SHP77 treated with DMSO at 0.1 percent for 48 hours (cell line): ENCODE data around the gene GP9.
A peak's percentile ranks its signal among the peaks of the same experiment; 100 is the strongest.
"Not testable (repeated sequence)": the region's sequence is repeated elsewhere in the genome, so short reads cannot be mapped to it uniquely, and the experiment has no call there.

Experiments
- DNase-seq: peaks from one replicate; lab custom pipeline; 2025; lab: John Stamatoyannopoulos, UW

Gene GP9

DNA sequence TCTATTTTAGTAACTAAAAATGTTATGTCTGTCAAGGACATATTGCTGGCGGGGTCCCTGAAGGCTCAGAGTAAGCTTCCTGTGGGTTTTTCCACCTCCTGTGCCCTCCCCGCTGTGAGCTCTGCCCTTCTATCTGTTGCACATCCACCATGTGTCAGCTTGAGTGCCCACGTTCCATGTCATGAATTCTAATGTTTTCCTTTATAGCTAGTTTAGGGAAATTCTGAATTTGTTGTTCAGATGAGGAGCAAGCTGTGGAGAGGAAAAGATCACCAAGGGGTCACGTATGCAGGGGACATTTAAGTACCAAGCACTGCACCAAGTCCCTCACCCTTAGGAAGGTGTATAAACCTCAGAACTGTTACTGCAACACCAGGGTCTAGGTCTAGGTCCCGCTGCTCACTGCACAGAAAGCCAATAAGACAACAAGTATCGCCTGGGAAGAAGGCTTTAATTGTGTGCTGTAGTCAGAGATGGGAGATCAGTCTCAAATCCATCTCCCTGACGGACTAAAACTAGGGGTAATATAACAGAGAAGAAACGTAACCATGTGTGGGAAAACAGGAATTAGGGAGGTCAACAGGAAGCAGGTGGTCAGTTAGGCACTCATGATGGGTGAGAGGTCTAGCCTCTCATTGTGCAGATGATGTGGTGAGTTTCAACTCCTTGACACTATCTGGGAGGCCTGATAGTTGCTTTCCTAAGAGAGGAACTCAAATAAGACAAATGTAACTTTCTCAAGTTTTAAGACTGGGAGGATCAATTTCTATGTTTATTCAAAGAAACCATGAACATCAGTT is 9.7 kb downstream of the GP9 start:
- DNase-seq: no peak

DNA sequence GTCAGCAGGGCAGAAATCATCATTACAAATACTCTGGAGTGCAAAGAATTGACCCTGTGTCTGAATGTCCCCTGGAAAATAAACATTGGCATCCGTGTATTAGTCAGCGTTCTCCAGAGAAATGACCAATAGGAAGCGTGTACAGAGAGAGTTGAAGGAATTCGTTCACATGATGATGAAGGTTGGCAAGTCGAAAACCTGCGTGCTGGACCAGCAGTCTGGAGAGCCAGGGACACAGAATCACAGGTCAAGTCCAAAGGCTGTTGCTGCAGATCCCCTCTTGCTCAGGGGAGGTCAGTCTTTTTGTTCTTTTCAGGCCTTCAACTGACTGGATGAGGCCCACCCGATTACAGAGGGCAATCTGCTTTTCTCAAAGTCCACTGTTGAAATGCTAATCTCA is 16.6 kb downstream of the GP9 start:
- no peak for DNase-seq

DNA sequence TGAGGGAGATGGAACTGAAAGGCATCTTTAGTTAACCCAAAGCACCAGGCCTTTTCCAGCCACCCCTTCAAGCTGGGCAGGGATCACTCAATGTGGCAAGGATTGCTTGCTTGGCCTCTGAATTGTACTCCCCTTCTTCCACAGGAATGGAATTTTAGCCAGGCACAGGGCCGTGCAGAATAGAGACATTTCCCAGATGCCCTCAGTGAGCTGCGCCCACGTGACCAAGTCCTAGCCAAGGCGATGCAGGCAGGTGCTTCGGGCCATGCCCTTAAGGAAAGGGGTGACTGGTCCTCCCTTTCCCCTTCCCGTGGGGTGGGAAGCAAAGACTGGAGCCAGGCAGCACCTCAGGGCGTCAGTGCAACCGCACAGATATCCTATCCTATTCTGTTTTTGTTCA is 17.9 kb downstream of the GP9 start:
- DNase-seq: no peak

DNA sequence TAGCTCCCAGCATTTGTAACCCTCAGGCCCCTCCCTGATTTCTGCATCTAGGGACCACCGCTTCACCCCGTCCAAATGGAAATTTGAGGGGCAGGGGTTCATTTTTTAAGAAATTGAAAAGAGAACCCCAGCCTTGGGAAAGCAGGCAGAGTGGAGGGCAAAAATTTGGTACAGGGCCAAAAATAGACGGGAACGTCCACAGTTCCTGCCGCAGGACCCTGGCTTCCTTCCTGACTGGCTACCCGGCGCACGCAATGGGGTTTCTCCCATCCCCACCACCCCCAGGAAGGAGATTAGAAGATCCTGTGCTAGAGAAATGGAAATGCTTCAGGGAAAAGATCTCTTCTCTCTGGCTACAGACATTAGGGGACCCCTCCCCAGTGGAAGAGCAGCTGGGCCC is 20.9 kb downstream of the GP9 start:
- no peak for DNase-seq

DNA sequence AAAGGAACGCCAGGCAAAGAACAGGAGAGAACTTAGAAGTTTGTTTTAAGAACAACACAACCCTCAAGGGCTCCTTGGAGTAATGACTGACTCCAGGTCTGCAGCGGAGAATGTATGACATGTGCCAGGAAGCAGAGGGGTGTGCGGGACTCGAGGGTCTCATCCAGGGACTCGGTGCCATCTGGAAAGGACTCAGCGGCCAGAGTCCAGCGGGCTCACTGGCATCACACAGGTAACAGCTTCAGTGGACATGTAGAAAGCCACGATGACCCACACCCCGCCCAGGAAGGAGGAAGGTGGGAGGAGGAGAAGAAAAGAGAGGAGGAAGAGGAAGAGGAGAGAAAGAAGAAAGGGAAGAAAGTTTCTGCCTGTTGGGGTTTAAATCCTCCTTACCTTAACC is 21.4 kb downstream of the GP9 start:
- no peak for DNase-seq

DNA sequence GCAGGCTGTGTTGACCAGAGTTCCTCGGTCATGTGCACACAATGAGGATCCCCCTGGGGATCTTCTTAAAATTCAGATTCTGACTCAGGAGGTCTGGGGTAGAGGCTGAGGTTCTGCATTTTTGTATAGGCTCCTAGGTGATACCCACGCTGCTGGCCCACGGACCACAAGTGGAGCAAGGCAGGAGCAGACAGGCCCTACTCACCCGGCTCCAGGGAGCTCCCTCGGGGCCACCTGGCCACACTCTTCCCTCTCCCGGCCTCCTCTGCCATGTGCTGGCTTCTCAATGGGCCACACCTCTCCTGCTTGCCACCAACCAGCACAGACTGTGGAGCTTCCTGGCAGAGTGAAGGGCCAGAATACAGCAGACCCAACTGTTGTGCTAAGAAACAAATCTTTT is 23.9 kb downstream of the GP9 start:
- no peak for DNase-seq

DNA sequence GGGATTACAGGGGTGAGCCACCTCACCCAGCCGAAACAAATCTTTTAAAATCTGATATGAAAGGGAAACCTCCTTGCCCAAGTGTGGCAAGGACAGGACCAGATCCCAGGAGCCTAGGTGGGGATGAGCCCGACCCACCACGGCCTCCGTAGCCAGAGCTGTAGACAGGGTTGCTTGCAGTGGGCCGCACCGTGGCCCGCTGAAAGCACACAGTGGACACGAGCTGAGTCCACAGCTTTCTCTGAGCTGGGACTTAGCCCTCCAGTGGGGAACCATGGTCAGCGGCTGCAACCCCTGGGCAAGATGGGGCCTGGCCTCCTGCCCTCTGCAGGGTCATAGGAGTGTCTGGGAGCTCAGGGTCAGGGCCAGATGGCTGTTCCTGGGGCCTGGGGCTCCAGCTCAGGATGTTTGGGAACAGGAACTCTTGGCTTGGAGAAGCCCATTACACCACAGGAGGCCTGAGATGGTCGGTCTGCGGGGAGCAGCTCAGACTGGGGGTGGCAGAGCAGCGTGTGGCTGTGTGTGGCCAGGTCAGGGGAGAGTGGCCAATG is 24.7 kb downstream of the GP9 start:
- DNase-seq: no peak

DNA sequence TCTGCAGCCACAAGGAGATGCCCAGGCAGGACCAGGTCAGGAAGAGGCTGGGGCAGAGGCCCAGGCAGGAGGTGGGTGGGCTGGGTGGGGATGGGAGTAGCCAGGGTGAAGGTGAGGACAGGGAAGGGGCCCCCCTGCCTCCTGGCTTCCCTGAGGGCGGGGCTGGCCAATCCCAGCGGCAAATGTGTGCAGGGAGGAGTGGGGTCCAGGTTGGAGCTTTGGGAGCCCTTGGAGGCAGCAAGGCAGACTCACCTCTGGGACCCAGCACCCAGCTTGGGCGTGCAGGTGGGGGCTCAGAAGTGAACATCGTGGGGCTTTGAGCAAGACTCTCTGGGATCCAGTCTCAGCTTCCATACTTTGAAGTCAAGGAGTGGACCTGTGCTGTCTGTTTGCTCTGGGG is 25.2 kb downstream of the GP9 start:
- DNase-seq: no peak

DNA sequence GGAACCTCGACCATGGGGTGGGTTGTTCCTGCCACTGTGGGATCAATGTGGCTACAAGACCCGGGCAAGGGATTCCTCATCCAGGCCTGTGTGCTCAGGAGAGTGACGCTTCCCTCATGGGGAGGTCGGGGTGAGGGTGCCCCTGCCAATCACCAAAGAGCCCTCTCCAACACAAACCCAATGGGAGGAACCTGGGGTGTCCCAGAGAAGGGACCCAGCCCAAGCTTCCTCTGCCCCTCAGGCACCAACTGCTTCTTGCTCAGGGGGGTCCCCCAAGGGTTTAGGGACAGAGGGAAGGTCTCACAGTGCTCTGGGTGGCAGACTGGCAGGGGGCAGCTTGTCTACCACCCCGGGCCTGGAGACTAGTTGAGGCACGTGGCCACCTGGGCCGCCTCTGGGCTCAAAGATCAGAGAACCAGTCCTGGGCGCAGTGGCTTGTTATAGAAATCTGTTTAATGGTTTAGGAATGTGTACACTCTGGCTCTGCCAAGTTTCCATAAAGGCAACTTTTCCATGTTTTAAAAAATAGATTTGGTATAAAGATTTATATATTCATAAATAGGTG is 26.6 kb downstream of the GP9 start:
- no peak for DNase-seq

DNA sequence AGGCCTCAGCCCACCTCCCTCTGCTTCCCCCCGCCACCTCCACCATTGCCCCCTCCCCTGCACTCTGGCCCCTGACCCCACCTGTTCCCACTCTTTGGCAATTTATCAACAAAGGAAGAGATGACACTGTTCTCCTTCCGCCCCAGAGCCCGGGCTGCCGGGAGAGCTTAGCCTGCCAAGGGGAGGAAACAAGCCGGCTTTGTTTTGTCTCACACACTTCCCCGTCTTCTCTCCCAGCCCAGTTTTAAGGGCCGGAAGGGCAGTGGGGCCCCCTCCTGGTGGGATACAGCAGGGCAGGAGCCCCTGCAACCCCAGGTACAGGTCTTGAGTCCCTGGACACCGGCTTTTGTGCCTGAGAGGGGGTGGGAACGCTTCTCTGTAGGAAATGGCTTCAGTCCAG is 27.3 kb downstream of the GP9 start:
- not testable (repeated sequence) for DNase-seq

DNA sequence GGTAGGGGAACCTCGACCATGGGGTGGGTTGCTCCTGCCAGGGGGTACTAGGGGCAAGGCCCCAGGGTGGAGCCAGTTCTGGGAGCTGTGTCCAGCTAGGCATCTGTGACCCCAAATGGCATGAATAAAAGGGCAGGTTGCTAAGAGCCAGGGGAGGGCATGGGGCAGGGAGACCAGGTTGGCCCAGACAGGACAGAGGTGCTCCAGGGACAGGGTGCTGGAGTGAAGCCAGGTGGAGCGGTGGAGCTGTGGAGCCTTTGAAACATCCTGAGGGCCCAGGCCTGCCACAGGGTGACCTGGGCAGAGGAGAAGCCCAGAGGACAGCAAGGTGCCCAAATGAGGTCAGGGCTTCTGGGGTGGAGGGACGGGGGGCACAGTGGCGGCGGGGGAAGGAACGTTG is 27.7 kb downstream of the GP9 start:
- DNase-seq: not testable (repeated sequence)

DNA sequence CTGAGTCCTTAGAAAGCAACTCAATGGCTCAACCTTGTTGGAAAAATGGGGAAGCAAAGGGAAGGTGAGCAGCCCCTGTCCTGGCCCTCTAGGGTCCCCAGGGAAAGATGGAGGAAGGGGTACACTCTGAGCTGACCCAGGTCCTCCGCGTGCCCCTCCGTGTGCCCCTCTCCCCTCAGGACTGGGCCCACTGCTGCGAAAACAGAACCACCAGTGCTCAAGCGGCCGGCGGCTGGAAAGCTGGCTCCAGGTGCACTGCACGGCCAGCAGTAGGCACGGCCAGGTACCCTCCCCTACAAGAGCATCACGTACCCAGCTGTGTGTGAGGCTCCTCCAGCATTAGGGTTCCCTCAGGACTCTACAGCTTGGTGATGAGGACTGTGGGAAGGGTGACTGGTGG is 34.7 kb downstream of the GP9 start:
- no peak for DNase-seq

DNA sequence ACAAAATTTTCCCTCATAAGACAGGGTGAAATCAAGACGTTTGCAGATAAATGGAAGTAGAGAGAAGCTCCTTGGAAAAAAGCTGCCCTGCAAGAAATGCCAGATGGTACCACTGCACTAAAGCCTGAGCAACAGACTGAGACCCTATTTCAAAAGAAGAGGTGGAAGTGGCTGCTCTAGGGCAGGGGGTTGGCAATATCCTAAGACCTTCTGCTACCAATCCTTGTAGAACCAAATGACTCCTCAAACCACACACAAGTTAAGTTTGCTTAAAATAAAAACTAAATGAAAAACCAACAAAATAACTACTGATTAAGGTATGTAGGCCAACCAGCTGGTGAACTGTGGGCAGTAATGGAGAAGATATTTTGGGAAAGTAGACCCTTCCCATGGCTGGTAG is 39.7 kb downstream of the GP9 start:
- no peak for DNase-seq

DNA sequence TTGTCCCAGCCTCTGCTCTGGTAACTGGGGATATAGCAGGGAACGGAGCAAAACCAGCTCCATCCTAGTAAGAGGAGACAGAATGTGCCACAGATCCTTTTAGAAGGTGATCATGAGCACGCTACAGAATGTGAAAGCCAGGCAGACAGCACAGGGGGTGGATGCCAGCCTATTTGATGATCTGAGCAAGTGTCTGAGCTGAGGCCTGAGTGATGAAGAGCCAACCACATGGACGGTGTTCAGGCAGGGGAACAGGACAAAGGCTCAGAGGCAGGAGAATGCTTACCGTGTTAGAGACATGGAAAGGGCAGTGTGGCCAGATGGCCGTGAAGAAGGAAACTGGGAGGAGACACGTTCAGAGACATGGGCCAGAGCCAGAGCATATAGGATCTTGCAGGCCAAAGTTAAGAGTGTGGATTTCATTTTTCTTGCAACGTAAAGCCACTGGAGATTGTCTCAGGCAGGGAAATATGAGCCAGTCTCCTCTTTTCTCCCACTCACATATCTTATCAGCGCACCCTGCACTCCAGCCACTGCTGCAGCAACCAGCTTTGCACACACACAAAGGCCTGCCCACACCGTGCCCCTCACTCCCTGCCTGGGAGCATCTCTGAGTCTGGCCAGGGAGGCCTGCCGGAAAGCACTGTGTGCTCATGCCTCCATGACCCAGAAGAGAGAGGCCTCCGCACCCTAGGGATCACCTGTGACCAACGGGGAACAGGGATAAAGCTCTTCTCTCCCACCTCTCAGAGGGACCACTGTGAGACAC is 41.0 kb downstream of the GP9 start:
- DNase-seq: no peak

DNA sequence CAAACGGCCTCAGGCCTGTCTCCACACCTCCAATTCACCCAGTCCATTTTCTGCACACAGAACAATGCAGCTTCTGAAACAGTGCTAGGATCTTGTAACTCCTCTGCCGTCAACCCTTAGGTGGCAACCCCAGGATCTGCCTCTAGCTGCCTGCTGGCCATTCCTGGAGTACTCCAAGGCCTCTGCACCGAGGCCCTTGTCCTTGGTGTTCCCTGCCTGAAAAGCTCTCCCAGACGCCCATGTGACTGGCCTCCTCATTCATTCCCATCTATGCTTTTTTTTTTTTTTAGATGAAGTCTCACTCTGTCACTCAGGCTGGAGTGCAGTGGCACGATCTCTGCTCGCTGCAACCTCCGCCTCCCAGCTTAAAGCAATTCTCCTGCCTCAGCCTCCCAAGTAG is 42.7 kb downstream of the GP9 start:
- no peak for DNase-seq

DNA sequence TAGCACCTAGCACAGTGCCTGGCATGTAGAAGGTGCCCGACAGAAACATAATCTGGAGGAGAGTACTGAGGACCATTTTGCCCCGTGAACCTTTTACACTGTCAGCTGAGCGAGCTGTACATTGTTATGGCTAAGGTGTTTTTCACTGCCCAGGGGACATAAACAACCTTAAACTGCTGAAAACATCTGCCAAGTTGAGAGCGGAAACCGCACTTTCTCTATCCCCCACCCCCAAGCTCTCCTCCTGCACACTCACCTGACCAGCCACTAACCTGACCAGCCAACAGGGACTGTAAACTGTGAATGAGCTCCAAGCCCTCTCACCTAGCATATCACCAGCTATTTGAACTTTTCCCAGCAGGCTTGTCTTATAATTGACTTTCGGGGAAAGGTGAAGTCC is 43.5 kb downstream of the GP9 start:
- no peak for DNase-seq

DNA sequence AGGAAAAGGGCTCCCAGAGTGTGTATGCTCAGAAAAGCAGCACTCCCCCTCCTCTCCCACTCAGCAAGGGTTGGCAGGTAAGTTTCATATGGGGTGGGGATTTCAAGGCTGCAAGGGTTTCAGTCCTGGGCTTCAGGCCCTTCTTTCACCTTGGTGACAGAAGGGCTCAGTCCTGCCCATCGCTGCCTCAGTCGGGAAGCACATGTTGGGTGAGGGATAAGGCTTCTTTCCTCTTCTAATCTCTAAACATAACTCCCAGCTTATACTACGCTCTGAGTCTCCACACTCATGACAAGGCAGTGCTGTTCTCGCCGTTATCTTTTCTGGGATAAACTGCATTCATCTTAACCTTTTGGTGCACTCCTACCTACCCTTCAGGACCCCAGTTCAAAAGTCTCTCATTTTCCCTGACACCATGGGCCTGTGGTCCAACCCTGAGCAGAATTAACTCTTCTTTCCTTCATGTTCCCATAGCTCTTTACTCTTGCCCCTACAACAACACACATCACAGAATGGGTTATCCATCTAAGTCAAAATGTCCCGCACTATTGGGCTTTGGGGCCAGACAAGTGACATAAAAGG is 44.0 kb downstream of the GP9 start:
- DNase-seq: no peak

DNA sequence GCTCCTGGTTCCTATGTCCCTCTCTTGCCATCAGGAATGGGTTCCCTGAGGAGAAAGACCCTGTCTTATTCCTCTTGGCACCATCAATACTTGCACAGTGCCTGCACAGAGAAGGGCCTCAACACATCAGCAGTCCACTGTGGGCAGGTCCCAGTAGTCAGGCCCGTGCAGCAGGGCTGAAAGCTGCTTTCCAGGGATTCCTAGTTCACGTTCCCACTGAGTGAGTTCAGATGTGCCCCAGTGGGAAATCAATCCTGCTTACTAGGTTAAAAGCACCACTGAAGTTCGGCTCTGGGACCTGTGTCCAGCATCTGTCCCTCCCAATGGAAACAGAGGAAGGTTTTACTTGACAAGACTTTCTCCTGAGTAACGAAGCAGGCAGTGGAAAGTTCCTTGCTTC is 45.3 kb downstream of the GP9 start:
- DNase-seq: no peak

DNA sequence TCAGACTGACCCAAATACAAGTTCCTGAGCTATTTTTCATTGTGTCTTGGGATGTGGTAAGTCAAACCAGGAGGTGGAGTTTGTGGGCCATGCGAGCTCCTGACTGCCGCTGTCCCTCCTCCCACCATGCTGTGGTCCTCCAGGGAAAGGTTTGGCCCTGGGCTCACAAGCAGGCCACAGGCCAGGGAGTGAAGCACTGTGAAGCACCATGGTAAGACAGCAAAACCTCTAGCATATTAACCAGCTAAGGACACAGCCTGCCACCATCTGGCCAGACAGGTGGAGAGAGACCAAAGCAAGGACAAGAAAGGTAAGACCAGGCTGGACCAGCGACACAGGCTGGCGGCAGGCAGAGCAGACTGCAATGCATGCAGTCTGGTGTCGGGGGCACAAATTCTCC is 45.7 kb downstream of the GP9 start:
- DNase-seq: peak; percentile 43

DNA sequence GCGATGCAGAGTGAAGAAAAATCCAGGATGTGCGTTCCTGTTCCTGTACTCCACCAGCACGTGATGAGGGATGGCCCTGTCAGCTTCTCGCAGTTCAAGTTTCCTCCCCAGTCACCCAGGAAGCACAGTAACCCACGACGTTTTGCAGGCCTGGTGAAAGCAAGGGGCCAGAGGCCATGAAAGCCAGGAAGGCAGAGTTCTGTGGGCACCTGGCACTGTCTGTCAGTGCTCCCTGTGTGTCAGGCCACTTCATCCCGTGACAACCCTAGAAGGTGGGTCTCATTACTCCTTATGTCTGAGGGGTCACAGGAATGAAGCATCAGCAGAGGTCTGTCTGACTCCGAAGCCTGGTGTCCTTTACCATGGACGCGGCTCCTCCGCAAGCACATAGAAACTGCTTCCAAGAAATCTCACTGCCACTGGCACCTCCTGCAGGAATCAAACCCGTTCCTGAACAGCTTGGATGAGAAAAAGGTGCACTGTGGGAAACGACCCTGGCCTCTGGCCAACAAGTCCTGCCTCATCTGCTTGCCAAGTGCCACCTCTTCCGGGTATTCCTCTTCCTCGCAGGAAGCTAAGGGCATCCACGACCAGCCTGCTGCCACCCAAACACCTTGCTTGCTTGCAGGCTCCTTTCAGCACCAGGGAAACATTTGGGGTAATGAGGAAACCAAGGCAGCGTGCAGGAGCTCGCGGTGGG is 46.4 kb downstream of the GP9 start:
- peak; percentile 75 for DNase-seq

DNA sequence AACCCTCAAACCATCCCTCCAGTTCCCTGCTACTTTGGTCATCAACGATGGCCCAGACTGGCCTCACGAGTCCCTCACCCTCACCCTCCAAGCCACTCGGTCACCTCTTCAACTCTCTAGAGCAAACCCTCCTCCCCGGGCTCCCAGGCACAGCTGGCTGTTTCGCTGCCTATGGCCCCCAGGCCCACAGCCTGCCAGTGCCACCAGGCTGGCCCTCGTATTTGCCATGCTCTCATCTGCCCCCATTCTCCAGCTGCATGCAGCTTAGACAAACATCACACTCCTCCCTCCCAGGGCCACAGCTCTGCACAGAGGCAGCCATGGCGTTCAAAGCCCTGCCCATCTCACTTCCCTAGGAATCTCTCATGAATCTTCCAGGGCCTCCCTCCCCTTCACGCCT is 47.2 kb downstream of the GP9 start:
- peak; percentile 51 for DNase-seq
